Measurements from ENCODE around the gene ZNF853. TPM values are rescaled to one million over a fixed set of nuclear protein-coding genes. Genes with fewer than 3 reads are reported as not detected.
"Not testable (repeated sequence)": the region's sequence is repeated elsewhere in the genome, so short reads cannot be mapped to it uniquely, and the experiment has no call there.

The ZNF853 gene
- polyA plus RNA-seq, 1 donor: 13.8 TPM

DNA sequence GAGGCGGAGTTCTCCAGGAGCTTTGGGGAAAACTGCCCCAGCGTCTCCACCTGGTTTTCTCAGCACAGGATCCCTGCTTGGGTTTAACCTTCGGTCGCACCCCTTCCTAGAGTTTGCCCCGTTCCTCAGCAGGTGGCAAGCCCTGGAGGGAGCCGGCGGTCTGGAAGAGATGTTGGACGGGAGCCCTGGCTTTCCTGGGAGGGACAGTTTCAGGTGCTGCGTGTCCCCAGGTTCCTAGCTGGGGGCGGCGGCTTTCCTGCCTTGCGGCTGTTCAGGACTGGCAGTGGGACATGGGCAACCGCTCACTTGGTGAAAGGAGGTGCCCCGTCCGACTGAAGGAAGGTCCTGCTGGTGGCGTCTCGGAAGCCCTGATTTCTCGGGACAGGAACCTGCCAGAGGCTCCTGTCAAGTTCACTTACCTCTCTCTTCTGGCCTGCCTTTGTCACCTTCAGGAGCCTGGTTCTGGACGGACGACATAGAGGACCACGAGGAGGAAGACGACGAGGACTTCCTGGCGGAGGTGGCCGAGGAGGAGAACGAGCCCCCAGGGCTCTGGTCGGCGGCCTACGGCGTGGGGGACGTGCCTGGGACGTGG, 36.5 kb downstream of the ZNF853 start:
- no peak for DNase-seq

DNA sequence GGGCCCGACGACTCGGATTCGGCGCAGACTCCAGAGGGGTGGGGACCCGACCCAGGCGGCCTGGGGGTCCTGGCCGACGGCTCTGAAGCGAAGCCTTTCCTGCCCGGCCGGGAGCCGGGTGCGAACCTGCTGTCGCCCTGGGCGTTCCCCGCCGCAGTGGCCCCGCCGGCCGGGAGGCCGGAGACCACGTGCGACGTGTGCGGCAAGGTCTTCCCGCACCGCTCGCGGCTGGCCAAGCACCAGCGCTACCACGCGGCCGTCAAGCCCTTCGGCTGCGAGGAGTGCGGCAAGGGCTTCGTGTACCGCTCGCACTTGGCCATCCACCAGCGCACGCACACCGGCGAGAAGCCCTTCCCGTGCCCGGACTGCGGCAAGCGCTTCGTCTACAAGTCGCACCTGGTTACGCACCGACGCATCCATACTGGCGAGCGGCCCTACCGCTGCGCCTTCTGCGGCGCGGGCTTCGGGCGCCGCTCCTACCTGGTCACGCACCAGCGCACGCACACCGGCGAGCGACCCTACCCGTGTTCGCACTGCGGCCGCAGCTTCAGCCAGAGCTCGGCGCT, 37.1 kb downstream of the ZNF853 start:
- no peak for DNase-seq

DNA sequence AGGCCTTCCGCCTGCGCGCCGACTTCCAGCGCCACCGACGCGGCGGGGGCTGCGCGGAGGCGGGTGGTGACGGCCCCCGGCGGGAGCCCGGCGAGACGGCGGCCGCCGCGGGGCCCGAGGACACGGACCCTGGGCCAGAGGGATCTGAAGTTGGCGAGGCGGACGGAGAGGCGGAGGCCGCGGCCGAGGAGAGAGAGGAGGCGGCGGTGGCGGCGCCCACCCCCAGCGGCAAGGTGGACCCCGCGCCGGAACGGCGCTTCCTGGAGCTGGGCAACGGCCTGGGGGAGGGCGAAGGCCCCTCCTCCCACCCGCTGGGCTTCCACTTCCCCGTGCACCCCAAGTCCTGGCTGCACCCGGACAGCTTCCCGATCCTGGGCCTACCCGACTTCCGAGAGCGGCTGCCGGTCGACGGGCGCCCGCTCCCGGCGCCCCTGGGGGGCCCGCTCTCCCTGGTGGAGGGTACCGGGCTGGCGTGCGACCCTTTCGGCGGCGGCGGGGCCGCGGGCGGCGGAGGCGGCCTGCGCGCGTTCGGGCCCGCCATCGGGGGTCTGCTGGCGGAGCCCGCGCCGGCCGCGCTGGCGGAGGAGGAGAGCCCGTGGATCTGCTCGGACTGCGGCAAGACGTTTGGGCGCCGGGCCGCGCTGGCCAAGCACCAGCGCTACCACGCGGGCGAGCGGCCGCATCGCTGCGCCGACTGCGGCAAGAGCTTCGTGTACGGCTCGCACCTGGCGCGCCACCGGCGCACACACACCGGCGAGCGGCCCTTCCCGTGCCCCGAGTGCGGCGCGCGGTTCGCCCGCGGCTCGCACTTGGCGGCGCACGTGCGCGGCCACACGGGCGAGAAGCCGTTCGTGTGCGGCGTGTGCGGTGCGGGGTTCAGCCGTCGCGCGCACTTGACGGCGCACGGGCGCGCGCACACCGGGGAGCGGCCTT, 37.9 kb downstream of the ZNF853 start:
- no peak for DNase-seq

DNA sequence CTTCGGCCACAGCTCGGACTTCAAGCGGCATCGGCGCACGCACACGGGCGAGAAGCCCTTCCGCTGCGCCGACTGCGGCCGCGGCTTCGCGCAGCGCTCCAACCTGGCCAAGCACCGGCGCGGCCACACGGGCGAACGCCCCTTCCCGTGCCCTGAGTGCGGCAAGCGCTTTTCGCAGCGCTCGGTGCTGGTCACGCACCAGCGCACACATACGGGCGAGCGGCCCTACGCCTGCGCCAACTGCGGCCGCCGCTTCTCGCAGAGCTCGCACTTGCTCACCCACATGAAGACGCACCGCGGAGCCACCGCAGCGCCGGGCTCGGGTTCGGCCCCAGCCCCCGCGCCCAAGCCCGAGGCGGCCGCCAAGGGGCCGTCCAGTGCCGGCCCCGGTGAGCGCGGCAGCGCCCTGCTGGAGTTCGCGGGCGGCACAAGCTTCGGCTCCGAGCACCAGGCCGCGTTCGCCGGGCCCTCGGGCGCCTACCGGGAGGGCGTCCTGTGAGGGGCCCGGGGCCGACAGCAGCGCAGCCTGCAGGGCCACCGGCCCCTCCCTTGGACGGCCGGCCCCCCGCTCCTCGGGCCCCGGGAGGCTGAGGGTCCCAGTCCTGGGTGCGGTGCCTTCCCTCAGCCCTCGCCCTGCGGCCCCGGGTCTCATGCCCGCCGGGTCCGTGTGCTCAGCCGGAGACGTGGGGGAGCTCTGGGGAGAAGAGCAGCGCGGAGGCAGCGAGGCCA, 38.9 kb downstream of the ZNF853 start:
- no peak for DNase-seq

DNA sequence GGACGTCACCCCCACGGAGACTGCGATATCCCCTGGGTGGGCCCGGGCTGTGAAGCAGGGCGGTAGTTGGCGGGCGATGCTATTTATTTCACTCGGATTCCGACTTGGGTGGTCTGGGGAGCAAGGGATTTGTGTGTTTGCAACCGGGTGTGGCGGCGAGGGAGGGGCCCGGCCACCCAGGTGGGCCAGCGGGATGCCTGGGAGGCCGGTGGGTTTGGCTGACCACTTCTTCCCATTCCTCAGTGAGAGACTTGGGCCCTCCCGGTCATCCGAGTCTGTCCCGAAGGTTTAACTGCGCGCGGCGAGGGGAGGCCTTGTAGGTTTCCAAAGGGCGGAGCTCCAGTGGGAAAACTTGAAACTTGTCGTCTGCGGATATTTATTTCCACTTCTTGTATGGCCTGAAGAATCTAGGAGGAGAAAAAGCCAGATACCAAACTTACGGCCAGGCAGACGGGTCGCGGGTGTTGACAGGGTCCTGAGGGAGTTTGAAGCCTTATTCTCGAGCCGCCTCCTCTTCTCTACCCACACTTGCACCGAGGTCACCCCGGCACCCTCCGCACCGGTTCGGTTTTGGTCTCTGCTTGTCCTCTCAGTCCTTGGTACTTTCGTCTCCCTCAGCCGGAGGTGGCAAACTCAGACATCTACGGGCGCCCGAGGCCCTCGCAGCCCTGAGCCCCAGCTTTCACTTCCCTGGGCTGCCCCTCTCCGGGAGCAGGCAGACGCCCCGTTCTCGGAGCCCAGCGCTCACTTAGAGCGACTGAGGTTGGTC, 39.6 kb downstream of the ZNF853 start:
- no peak for DNase-seq

DNA sequence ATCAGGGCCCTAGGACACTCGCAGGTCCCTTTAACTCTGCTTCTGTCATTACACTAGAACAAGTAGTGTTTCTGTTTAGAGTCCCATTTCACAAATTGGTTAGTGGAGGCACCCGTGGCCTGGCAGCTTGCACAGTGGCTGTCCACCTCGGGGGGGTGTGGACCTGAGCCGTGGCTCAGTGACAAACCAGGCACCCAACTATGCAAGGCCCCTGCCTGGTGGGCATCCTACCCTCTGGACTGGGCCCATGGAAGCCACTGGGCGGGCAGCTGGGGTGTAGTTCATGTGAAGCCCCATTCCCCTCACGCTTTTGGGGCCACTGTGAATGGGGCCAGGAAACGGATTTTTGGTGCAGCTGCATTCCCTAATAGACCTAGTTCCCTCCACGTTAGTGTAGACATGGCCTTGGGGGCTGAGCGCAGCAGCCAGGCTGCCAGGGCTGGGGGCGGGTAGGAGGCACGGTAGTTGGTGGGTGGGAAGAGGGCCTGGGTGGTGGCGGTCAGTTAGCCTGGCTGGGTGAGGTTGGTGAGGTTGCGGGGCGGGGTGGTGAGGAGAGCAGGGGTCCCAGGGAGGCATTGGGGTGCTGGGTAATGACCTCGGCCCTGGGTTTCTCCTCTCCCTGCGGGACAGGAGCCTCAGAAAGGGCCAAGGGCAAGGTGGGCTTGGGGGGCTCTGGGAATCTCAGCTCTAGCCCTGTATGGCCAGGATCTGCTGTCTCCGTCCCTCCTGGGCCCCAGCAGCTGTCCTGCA, 40.4 kb downstream of the ZNF853 start:
- no peak for DNase-seq

DNA sequence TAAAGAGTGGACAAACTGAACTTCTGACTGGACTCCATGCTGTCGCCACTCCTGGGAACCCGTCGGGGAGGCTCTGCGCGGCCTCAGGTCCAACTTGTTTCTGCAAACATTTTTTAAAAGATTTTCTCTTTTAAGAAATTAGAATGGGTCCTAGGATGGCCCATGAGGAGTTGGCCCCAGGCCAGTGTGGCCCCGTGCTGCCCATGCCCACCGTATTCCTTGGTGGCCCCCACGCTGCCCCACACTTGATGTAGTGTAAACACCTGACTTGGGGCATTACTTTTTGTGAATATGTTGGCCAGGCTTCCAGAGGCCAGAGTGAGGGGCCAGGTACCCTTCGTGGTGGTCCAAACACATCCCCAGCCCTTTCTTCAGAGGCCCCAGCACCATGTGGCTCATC, 41.0 kb downstream of the ZNF853 start:
- no peak for DNase-seq

DNA sequence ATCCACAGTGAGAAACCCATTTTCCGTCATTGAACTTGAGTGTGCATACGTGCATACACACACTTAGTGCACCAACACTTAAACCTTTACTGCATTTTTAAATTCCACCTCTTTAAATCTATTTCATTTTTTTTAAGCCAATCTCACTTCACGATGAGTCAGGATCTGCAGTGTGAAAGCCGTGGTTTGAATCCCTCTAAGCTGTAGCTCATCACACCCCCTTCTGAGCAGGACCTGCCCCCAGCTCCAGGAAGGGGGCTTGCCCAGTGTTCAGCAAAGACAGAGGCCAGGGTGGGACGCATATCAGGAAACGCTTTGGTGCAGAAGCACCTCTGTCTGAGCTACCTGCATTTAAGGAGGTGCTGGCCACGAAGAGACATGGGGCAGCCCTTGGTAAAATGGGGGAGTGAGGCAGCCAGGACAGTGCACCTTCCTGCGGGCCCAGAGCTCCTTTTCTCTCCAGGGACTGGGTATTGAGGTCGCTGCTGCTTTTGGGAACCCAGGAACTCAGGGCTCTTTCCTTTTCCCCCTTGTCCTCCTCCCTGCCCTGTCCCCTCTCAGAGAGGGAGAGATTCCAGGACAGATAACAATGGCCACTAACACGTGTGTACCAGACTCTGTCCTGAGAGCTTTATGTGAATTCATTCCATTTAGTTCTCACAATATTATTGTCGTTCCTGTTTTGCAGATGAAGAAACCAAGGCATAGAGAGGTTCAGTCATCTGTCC, 43.4 kb downstream of the ZNF853 start:
- no peak for DNase-seq

DNA sequence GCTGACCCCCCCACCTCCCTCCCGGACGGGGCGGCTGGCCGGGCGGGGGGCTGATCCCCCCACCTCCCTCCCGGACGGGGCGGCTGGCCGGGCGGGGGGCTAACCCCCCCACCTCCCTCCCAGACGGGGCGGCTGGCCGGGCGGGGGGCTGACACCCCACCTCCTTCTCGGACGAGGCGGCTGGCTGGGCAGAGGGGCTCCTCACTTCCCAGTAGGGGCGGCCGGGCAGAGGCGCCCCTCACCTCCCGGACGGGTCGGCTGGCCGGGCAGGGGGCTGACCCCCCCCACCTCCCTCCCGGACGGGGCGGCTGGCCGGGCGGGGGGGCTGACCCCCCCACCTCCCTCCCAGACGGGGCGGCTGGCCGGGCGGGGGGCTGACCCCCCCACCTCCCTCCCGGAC, 55.4 kb downstream of the ZNF853 start:
- not testable (repeated sequence) for DNase-seq

Other genes with a start within 250 kb of the ZNF853 start
- 301 TPM for gene RAC1, start 241.1 kb upstream of the ZNF853 start, polyA plus RNA-seq (ENCODE audit: insufficient read length)
- 15.9 TPM for gene DAGLB, start 167.7 kb upstream of the ZNF853 start, polyA plus RNA-seq (ENCODE audit: insufficient read length)
- gene KDELR2, start 131.5 kb upstream of the ZNF853 start, polyA plus RNA-seq (ENCODE audit: insufficient read length): 201 TPM
- 0.91 TPM for gene GRID2IP, start 64.1 kb upstream of the ZNF853 start, polyA plus RNA-seq (ENCODE audit: insufficient read length)
- 79.8 TPM for gene ZDHHC4, start 38.2 kb upstream of the ZNF853 start, polyA plus RNA-seq (ENCODE audit: insufficient read length)
- 41.2 TPM for gene INTS15, start 25.6 kb upstream of the ZNF853 start, polyA plus RNA-seq (ENCODE audit: insufficient read length)
- 56.2 TPM for gene ZNF316, start 21.7 kb downstream of the ZNF853 start, polyA plus RNA-seq (ENCODE audit: insufficient read length)
- 45.4 TPM for gene ZNF12, start 91.3 kb downstream of the ZNF853 start, polyA plus RNA-seq (ENCODE audit: insufficient read length)
- gene RSPH10B2, start 138.5 kb downstream of the ZNF853 start, polyA plus RNA-seq (ENCODE audit: insufficient read length): 1.6 TPM
- gene CCZ1B, start 210.7 kb downstream of the ZNF853 start, polyA plus RNA-seq (ENCODE audit: insufficient read length): 86.6 TPM